Stimulated activated CD8-positive, alpha-beta memory T cell treated with anti-CD3 and anti-CD28 coated beads, Interleukin-4, amount 100 ng/mL, for 24 hours (primary cell): ENCODE results near the gene BRD2.
A peak's percentile ranks its signal among the peaks of the same experiment; 100 is the strongest.

Experiments used
- DNase-seq: peaks from one replicate; pipeline ENCODE4 v3.0.0-alpha.2; 2020; ENCODE audit warnings: low read depth

BRD2 gene

DNA sequence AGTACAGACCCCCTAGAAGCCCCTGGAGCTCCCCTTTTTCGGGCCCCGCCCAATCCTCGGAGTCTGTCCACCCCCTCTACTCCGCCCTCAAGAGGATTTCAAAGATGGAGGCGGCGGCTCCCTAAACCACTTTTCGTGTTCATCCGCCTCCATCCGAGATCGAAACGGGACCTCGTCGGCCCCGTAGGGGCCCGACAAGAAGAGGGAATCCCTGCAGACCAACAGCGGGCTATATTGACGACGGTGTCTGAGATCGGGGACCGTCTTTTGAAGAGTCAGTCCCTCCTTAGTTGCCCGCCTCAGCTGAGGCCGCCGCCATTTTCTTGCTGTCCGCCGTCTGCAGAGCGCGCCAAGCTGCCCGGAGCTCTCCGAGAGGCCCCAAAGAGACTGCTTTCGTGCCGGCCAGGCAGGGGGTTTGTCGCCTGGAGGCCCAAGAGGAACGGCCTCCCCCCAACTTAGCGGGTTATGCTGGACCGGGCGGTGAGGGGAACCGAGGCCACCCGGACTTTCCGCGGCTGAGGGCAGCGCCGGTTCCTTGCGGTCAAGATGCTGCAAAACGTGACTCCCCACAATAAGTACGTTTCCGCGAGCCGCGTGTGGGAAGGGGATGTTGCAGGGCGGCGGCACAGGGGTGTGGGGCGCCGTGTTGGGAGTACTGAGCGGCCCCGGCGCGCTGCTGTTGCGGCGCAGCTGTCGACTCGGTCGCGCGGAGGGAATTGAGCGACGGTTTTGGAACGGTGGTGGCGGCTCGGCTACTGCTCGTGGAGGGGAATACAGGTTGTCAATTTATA is 4.2 kb downstream of the BRD2 start:
- peak; percentile 40 for DNase-seq

DNA sequence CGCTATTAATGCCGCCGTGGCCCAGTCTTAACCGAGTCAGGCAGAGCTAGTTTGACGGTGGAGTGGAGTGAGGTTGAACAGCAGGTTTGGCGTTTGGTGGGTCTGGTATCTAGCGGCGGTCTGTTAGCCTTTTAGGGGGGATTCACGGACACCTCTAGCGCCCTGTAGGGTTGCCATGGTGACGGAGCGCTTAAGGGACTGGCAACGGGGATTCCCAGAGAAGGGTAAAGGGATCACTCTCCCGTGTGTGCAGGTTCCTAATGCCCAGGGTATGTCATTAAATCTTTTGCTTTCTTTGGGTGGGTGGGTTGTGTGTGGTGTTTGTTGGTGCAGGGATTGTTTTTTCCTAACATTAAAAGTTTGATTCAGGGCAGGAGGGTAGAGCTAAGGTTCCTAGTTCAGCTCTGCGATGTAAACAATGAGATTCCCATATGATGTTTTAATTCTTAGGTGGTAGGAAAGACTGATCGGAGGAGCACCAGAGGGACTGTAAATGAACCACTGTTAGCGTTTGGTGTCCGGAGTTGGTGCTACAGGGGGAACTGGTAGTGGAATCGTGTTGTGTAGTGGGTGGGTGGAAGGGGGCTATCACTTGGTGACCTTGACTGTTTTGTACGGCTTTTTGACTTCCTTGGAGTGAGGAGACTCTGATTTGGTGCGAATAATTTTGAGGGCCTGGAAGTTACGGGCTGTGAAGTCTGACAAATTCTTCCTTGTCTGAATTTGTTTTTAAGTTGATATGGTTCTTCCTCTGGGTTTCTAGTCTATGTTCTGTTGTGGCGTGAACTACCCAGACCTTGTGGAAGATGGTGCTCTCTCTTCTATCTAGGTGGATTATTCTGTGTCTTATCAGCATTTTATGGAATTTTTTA is 5.0 kb downstream of the BRD2 start:
- peak; percentile 30 for DNase-seq

DNA sequence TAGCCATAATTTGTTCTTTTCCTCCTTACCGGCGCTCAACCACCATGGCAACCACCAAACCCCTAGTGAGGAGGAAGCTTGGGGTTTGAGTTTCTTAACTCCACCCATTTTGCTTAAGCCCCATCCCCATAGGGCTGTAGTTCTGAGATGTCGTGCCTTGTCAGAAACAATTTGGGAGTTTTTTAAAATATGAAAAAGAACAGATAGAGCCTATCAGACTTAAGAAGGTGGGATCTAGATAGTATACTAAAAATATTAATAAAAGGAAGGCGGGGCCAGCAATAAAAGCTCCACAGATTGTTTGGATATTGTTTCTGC is 5.6 kb downstream of the BRD2 start:
- DNase-seq, result no peak

DNA sequence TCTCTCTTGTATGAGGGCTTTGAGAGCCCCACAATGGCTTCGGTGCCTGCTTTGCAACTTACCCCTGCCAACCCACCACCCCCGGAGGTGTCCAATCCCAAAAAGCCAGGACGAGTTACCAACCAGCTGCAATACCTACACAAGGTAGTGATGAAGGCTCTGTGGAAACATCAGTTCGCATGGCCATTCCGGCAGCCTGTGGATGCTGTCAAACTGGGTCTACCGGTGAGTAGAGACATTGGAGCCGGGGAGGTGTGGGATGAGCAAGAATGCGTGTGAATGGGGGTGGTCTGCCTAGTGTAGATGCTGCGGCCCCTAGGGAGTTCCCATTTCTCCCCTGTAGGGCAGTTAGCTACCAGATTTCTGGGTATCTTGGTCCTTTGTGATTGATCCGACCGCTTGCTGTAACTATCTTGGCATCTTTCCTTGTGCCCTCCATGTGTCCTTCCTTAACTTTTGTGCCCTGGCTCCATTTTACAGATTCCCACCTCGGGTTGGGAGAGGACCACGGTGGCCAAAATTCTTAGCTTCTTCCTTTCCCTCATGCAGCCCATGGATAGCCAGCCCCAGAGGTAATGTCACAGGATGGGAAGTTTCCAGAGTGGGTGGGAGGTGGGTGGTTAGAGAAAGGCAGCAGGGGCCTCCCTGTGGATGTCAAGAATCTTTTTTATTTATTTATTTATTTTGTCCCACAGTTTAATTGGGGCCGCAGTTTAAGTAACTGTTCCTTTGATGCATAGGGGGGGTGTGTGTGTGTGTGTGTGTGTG is 6.3 kb downstream of the BRD2 start:
- no peak for DNase-seq

DNA sequence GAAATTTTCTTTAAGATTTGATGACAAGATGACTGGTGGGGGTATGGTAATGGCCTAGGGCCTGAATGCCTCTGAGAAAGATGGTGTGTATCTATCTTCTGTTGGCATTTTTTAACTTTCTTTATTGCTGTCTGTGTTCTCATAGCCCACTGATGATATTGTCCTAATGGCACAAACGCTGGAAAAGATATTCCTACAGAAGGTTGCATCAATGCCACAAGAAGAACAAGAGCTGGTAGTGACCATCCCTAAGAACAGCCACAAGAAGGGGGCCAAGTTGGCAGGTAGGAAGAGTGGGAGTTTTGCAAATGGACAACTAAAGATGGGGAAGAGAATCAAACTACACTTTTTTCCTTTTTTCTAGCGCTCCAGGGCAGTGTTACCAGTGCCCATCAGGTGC is 7.5 kb downstream of the BRD2 start:
- no peak for DNase-seq

DNA sequence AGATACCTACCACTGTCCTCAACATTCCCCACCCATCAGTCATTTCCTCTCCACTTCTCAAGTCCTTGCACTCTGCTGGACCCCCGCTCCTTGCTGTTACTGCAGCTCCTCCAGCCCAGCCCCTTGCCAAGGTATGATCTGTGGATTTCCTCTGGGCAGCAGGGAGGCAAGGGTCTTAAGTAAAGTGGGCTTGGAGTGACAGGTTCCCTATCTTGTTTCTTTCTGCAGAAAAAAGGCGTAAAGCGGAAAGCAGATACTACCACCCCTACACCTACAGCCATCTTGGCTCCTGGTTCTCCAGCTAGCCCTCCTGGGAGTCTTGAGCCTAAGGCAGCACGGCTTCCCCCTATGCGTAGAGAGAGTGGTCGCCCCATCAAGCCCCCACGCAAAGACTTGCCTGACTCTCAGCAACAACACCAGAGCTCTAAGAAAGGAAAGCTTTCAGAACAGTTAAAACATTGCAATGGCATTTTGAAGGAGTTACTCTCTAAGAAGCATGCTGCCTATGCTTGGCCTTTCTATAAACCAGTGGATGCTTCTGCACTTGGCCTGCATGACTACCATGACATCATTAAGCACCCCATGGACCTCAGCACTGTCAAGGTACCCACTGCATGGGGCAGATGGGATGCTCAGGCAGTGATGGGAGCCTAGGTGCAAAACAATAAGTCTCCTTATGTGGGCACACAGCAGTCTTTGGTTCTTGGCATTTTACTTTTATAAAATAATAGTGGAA is 8.1 kb downstream of the BRD2 start:
- DNase-seq, result no peak

DNA sequence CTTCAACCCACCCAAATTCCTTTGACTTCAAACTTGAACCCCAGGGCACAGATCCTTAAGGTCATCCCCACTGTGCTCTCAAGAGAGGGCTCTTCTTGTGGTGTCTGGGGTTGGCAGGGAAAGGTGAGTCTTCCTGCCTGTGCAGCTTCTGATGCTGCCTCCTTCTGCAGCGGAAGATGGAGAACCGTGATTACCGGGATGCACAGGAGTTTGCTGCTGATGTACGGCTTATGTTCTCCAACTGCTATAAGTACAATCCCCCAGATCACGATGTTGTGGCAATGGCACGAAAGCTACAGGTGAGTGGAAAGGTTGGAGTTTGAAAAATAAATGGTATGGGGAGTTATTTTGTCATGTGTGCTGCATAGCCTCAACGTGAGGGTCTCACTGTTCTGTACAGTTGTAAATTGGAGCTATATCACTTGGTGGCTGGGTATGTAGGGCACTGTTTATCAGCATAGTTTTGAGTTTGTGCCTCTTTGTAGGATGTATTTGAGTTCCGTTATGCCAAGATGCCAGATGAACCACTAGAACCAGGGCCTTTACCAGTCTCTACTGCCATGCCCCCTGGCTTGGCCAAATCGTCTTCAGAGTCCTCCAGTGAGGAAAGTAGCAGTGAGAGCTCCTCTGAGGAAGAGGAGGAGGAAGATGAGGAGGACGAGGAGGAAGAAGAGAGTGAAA is 9.0 kb downstream of the BRD2 start:
- DNase-seq, result no peak

DNA sequence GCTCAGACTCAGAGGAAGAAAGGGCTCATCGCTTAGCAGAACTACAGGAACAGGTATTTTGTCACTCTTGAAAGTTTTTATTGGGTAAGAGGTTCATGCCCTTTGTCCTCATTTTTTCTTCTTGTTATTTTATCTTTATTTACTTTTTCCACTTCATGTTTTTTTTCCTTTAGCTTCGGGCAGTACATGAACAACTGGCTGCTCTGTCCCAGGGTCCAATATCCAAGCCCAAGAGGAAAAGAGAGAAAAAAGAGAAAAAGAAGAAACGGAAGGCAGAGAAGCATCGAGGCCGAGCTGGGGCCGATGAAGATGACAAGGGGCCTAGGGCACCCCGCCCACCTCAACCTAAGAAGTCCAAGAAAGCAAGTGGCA is 9.5 kb downstream of the BRD2 start:
- no peak for DNase-seq

DNA sequence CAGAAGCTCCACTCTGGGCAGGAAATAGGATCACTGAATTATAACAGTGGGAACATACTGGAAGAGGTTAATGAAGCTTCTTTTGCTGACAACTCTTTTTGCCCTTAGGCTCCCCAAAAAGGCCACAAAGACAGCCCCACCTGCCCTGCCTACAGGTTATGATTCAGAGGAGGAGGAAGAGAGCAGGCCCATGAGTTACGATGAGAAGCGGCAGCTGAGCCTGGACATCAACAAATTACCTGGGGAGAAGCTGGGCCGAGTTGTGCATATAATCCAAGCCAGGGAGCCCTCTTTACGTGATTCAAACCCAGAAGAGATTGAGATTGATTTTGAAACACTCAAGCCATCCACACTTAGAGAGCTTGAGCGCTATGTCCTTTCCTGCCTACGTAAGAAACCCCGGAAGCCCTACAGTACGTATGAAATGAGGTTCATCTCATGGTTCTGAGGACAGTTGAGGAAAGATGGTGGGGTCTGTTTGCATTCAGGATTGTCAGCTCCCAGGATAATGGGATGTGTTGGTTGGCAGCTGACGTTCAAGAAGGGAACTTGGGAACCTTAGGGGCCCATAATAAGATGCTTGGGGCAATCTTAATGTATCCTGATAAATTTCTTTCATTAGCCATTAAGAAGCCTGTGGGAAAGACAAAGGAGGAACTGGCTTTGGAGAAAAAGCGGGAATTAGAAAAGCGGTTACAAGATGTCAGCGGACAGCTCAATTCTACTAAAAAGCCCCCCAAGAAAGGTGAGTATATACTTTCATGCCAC is 11.5 kb downstream of the BRD2 start:
- DNase-seq, result no peak

DNA sequence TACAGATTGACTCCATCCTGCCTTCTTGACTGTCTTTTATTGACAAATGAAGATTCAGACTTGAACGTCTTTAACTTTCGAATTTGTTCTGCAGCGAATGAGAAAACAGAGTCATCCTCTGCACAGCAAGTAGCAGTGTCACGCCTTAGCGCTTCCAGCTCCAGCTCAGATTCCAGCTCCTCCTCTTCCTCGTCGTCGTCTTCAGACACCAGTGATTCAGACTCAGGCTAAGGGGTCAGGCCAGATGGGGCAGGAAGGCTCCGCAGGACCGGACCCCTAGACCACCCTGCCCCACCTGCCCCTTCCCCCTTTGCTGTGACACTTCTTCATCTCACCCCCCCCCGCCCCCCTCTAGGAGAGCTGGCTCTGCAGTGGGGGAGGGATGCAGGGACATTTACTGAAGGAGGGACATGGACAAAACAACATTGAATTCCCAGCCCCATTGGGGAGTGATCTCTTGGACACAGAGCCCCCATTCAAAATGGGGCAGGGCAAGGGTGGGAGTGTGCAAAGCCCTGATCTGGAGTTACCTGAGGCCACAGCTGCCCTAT is 12.2 kb downstream of the BRD2 start:
- DNase-seq, result no peak

DNA sequence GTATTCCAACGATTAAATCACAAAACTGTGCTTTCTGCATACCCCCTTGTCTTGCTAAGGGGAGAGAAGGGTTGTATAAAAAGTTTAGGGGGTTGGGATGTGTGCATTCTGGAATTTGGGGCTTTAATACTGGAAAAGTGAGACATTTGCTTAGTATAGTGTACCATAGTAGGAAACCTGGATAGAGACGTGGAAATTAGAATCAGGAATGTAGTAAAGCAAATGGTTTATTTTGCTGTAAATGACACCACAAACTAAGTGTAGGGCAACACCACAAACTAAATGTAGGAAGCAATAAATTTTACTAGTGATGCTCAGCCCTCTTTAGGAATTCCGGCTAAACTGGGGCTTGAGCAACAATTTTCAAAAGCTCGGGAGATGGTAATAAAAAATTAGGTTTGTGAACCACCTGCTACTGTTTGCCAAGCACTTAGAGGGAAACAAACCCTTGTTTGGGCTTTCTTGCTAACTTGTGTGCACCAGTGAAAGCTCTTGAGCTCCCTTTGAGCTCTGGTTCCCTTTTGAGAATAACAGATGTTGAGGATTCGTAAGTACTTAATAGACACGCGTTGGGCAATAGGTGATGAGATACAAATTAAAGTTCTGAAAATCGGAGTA is 13.8 kb downstream of the BRD2 start:
- DNase-seq, result no peak

DNA sequence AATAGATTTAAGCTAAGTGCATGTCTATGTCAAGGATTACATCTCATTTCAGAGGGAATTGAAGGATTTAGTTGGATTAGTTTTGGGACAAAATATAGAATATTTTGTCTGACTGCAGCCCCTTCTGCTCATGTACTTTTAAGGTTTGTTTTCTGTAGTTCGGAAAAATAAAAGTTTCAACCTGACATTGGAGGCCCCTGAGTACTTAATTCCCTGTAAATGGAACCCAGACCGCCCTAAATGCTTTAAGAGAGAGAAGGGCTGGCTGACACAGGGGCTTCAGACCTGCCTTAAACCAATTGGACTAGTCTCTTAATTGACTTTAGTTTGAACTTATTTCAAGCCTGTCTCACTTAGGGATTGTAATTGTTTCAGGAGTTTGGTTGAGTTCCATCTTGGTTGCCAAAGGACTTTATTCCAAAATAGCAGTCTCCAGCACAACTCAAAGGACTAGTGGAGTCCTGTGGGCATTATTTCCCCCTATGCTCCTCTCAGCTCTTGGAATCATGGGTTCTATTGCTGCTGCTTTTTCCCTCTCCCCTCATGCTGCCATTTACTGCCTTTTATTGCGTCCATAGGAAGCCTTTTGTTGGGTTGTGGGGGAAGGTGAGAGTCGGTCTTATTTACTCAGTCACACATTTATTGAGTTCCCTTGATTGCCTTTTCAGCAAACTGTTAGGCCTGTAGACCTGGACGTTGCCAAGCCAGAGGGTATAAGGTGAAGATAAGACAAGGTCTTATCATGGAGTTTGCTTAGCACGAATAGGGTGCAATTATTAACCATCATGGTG is 14.5 kb downstream of the BRD2 start:
- no peak for DNase-seq

DNA sequence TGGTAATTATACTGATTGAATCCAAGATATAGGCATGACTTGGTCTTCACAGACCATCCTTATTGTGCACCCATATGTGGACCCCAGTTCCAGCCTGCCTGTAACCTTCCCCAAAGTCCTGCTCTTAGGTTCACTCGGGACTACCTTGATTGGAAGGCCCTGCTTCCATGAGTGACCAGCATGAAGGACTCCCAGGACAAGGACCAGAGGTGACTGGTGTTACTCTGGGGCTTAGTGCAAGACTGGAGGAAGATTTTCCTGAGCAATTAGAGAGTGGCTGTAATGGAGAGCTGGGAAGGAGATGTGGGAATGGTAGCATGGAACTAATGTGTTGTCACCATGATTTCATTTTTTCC is 15.1 kb downstream of the BRD2 start:
- DNase-seq, result no peak

DNA sequence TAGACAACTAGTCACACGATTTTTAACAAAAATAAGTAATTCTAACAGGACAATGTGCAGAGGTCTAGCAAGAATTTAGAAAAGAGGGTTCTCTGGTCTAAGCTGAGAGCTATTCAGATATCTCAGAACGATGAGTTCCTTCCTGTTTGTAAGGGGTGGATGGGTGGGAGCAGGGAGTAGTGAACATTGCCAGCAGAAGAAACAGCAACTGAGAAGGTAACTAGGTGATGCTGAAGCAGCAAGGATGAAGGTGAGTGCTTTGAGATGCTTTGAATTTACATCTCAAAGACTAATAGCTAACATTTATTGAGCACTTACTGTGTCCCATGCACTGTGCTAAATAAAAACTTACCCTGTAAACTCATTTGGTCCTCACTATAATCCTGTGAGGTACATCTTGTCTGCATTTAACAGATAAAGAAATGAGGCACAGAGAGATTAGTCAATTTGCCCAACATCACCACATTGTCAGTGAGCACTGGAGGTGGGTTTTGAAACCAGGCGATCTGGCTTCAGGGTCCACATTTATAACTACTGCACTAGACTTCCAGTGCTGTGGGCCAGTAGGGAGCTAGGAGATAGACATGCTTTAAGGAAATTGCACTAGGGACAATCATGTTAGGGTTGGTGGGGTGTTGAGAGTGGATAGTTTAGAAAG is 15.7 kb downstream of the BRD2 start:
- no peak for DNase-seq

DNA sequence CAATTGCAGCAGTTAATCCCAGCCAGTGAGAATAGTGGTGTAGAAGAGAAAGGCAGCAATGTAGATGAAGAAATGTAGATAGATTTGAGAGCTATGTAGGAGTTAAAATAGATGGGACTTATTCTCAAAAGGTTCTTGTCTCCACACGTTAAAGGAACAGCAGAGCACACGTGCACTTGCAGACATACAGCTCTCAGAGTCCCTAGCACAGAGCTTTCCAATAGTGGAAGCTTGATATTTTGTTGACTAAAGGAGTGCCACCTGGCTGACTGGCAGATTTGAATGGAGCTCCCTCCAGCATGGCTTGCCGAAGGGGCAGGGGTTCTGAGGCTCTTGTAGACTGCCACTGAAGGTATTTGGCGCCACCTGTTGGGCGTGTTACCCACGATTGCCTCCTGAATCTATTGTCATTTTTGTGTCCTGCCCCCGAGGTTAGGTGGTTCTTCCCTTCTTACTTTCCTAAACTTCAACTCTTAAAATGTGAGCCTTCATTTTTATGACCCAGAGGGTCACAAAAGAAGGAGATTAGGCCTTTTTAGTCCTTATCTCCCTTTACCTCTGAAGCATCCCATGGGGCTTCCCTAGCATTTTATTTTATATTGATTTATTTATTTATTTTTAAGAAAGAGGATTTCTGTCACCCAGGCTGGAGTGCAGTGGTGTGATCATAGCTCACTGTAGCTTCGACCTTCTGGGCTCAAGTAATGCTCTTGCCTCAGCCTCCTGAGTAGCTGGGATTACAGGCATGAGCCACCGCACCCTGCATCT is 16.4 kb downstream of the BRD2 start:
- DNase-seq, result peak; percentile 77

DNA sequence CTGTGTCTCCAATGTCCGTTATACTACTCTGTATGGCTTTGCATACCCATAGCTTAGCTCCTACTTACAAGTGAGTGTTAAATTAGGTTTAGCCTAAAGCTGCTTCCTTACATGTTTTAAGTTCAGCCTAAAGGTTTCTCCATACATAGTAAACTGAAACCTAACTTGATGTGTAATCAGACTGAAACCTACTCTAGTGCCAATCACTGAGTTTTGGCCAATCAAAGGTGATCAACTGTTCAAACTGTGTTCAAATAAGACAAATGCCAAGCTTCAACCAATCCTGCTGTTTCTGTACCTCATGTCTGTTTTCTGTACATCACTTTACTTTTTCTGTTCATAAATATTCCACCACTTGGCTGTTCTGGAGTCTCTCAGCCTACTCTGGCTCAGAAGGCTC is 21.0 kb downstream of the BRD2 start:
- DNase-seq, result no peak

DNA sequence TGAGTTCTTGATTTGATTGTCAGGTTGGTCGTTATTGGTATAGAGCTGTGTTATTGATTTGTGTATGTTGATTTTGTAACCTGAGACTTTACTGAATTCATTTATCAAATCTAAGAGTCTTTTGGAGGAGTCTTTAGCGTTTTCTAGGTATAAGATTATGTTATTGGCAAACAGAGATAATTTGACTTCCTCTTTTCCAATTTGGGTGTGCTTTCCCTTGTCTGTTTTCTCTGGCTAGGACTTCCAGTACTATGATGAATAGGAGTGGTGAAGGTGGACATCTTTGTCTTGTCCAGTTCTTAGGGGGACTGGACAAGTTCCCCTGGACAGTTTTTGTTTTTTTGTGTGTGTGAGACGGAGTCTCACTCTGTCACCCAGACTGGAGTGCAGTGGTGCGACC is 23.6 kb downstream of the BRD2 start:
- DNase-seq, result no peak

DNA sequence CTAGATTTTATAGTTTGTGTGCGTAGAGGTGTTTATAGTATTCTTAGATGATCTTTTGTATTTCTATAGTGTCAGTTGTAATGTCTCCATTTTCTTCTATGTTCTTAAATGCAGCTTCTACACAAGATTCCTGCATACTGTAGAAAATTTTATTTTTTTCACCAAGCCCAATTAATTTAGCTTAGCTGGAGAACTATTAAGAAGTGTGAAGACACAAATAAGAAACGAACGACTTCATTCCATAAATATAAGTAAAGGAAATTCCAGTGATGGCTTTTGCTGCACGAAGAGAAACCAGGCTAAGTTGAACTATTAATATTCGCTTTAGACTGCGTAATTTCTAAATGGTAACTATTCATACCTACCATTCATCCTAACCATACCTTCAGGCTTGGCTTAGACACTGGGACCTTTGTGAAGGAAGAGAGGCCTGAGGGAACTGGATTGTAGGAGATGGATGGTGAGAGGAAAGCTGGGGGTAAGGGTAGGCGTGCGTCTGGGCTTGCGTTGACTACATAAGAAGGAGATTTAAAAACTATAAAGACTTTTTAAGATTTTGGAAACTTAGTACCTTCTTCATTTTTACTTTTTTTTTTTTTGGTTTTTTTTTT is 25.1 kb downstream of the BRD2 start:
- no peak for DNase-seq
